WTC11 (cell line): ENCODE measurements around the gene CSTPP1.

Source experiments
- ATF3 ChIP-seq: sonication (generic); formaldehyde crosslinking; conservative IDR thresholded peaks from 2 replicates; pipeline ENCODE4 v1.8.1; 2022; ENCODE audit warnings: mild to moderate bottlenecking, missing genetic modification reagents
- CTCF ChIP-seq: fragments of 200-600 bp; IDR thresholded peaks from 2 replicates; pipeline ENCODE4 v1.8.0; 2022; ENCODE audit warnings: antibody characterized with exemption
- FOXK1 ChIP-seq: sonication (generic); formaldehyde crosslinking; IDR thresholded peaks from 2 replicates; pipeline ENCODE4 v1.8.0; 2022; ENCODE audit warnings: mild to moderate bottlenecking, moderate library complexity, missing genetic modification reagents
- HMGXB4 ChIP-seq: sonication (generic); formaldehyde crosslinking; IDR thresholded peaks from 2 replicates; pipeline ENCODE4 v1.8.1; 2023; ENCODE audit warnings: mild to moderate bottlenecking, moderate library complexity, missing genetic modification reagents
- NR1H2 ChIP-seq: sonication (generic); formaldehyde crosslinking; IDR thresholded peaks from 2 replicates; pipeline ENCODE4 v1.9.0; 2021; ENCODE audit warnings: mild to moderate bottlenecking, moderate library complexity, missing genetic modification reagents
- NR2C2 ChIP-seq: sonication (generic); formaldehyde crosslinking; IDR thresholded peaks from 2 replicates; pipeline ENCODE4 v1.8.0; 2022; ENCODE audit warnings: mild to moderate bottlenecking, missing genetic modification reagents
- SP1 ChIP-seq: sonication (generic); formaldehyde crosslinking; conservative IDR thresholded peaks from 2 replicates; pipeline ENCODE4 v1.8.1; 2022; ENCODE audit warnings: missing genetic modification reagents
- TCF7 ChIP-seq: sonication (generic); formaldehyde crosslinking; IDR thresholded peaks from 2 replicates; pipeline ENCODE4 v1.8.0; 2022; ENCODE audit warnings: mild to moderate bottlenecking, low read depth, missing genetic modification reagents, moderate library complexity
- TEAD4 ChIP-seq: sonication (generic); formaldehyde crosslinking; IDR thresholded peaks from 2 replicates; pipeline ENCODE4 v1.8.0; 2022; ENCODE audit warnings: mild to moderate bottlenecking, missing genetic modification reagents
- ZNF512 ChIP-seq: sonication (generic); formaldehyde crosslinking; IDR thresholded peaks from 2 replicates; pipeline ENCODE4 v1.8.1; 2022; ENCODE audit warnings: missing genetic modification reagents, borderline replicate concordance

GRCh38 chr11:47000033-47000432, 63.5 kb downstream of the CSTPP1 start:
- TF ChIP-seq HMGXB4 (CRISPR knock-in tag) = no peak
- no peak for TF ChIP-seq CTCF
- no peak for TF ChIP-seq ATF3 (CRISPR knock-in tag)
- no peak for TF ChIP-seq ZNF512 (CRISPR knock-in tag)
- TF ChIP-seq TCF7 (CRISPR knock-in tag) = no peak
- TF ChIP-seq FOXK1 (CRISPR knock-in tag) = no peak
- TF ChIP-seq NR2C2 (CRISPR knock-in tag) = no peak
- no peak for TF ChIP-seq SP1 (CRISPR knock-in tag)
- no peak for TF ChIP-seq TEAD4 (CRISPR knock-in tag)
- TF ChIP-seq NR1H2 (CRISPR knock-in tag) = no peak
